GM21360 (cell line): ENCODE measurements around the gene MATN3.

Experiments used
- ATAC-seq: cut with Tn5 transposase; IDR thresholded peaks from one replicate; pipeline ENCODE4 v1.9.1; 2021; ENCODE audit warnings: mild to moderate bottlenecking, moderate library complexity; ENCODE audit not compliant: unreplicated experiment

The MATN3 gene

GRCh38 chr2:20005067-20005627, 7.3 kb downstream of the MATN3 start:
- no peak for ATAC-seq

- ATAC-seq = no peak
These were observed 11.1 kb downstream of the MATN3 start for GRCh38 chr2:20001361-20001863.

GRCh38 chr2:19993731-19994130, 18.7 kb downstream of the MATN3 start:
- no peak for ATAC-seq

- ATAC-seq = no peak
These were observed 20.6 kb downstream of the MATN3 start for GRCh38 chr2:19991895-19992294.

GRCh38 chr2:19990416-19990728, 22.1 kb downstream of the MATN3 start:
- no peak for ATAC-seq

GRCh38 chr2:19989667-19990415, 22.6 kb downstream of the MATN3 start, which contains the start of gene WDR35:
Gene WDR35, minus strand, starts transcription at chr2:19990105. Its CDS starts 90 bp downstream, at chr2:19990015.
- peak; percentile 91 for ATAC-seq

- ATAC-seq = no peak
These were observed 23.2 kb downstream of the MATN3 start for GRCh38 chr2:19989342-19989666.

GRCh38 chr2:19988600-19988999, 23.9 kb downstream of the MATN3 start:
- no peak for ATAC-seq

- ATAC-seq = peak; percentile 66
These were observed 24.5 kb downstream of the MATN3 start for GRCh38 chr2:19987936-19988335.

- no peak for ATAC-seq
These were observed 30.2 kb downstream of the MATN3 start for GRCh38 chr2:19982268-19982667.

GRCh38 chr2:19979932-19980331, 32.5 kb downstream of the MATN3 start:
- ATAC-seq = no peak

- no peak for ATAC-seq
These were observed 39.0 kb downstream of the MATN3 start for GRCh38 chr2:19973466-19973865.

GRCh38 chr2:19971691-19972090, 40.8 kb downstream of the MATN3 start:
- ATAC-seq = no peak

- no peak for ATAC-seq
These were observed 49.1 kb downstream of the MATN3 start for GRCh38 chr2:19963386-19963785.

GRCh38 chr2:19955544-19956422, 56.7 kb downstream of the MATN3 start:
- ATAC-seq = peak; percentile 97

GRCh38 chr2:19949071-19949470, 63.4 kb downstream of the MATN3 start:
- no peak for ATAC-seq

GRCh38 chr2:19947184-19947940, 65.1 kb downstream of the MATN3 start:
- no peak for ATAC-seq

GRCh38 chr2:19944205-19944845, 68.1 kb downstream of the MATN3 start:
- no peak for ATAC-seq

GRCh38 chr2:19943189-19943588, 69.3 kb downstream of the MATN3 start:
- no peak for ATAC-seq

- no peak for ATAC-seq
These were observed 70.3 kb downstream of the MATN3 start for GRCh38 chr2:19942199-19942598.
